HEK293T (cell line): ENCODE data around the gene PITPNM3.

ENCODE experiments used
- CTBP1 ChIP-seq: fragments of 450-650 bp; IDR thresholded peaks from 2 replicates; pipeline ENCODE4 v1.6.1; 2016; ENCODE audit warnings: borderline replicate concordance
- FOXA1 ChIP-seq: fragments of 450-650 bp; IDR thresholded peaks from 2 replicates; pipeline ENCODE4 v1.6.1; 2016; ENCODE audit warnings: mild to moderate bottlenecking
- FOXK2 ChIP-seq: fragments of 450-650 bp; IDR thresholded peaks from 2 replicates; pipeline ENCODE4 v1.6.1; 2016; ENCODE audit warnings: mild to moderate bottlenecking
- FOXM1 ChIP-seq: fragments of 450-650 bp; IDR thresholded peaks from 2 replicates; pipeline ENCODE4 v1.6.1; 2017; ENCODE audit warnings: mild to moderate bottlenecking, borderline replicate concordance
- ZNF384 ChIP-seq: fragments of 450-650 bp; IDR thresholded peaks from 2 replicates; pipeline ENCODE4 v1.6.1; 2016

DNA sequence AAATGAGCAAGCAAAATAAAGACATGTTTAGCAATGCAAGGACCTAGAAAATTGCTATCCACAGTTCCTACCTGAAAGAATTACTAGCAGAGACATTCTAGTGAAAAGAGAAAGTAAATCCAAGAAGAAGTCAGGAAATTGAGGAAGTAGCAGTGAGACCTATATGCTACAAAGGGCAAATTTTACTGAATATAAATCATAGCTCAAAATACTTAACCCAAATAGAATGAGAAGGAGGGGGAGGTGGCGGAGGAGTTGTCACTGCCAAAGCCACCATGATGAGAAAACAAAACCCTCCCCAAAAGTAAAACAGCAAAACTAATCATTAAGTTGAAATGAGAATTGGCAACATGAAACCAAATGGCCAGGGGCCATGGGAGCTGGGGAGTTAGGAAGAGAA lies 39.3 kb downstream of the PITPNM3 start:
- TF ChIP-seq FOXA1 = no peak
- TF ChIP-seq FOXK2 = no peak
- TF ChIP-seq FOXM1 = no peak
- no peak for TF ChIP-seq ZNF384
- TF ChIP-seq CTBP1 = no peak
